ENCODE results near the gene DDIT4L. TPM values are rescaled to one million over a fixed set of nuclear protein-coding genes. Genes with fewer than 3 reads are reported as not detected.
A peak's percentile ranks its signal among the peaks of the same experiment; 100 is the strongest.
"Not testable (repeated sequence)": the region's sequence is repeated elsewhere in the genome, so short reads cannot be mapped to it uniquely, and the experiment has no call there.

DDIT4L gene
- total RNA-seq, 1 donor from 2014 or later, result 0.56 TPM

GRCh38 chr4:100147198-100147597, 43.1 kb downstream of the DDIT4L start:
- peak; percentile 5 for DNase-seq
- no peaks in the 10 kb centered on the region for H3K36me3 Mint-ChIP-seq (ENCODE audit: low read depth)
- H3K4me1 Mint-ChIP-seq, result peaks cover 2% of the 10 kb centered on the region
- H3K4me3 Mint-ChIP-seq, result no peak overlapping the region
- intact Hi-C loops (cut with micrococcal nuclease), result no loop called here
- no peaks in the 10 kb centered on the region for H3K9me3 Mint-ChIP-seq
- no peak overlapping the region for H3K27ac Mint-ChIP-seq
- H3K27me3 Mint-ChIP-seq, result no peaks in the 10 kb centered on the region

DNA sequence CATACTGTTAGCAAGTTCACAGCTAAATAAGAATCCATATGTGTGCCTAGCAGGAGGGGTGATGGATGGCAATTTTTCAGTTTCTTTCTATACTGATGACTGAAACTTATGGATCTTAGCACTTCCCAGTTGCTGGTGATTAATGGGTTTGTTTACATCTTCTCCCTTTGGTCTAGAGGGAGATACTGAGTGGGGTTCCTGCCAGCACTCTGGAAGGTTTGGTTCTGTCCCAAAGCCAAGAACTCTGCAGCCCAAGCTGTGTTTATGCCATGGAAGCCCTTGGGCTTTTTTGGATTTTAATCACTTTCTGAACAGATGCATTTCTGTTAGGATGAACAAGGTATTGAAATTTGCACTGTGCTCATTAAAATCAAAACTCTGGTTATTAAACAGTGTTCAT, 43.5 kb downstream of the DDIT4L start:
- peaks cover 2% of the 10 kb centered on the region for H3K27me3 Mint-ChIP-seq
- no peaks in the 10 kb centered on the region for H3K9me3 Mint-ChIP-seq
- H3K36me3 Mint-ChIP-seq (ENCODE audit: low read depth), result no peaks in the 10 kb centered on the region
- H3K27ac Mint-ChIP-seq, result no peak overlapping the region
- DNase-seq, result no peak
- H3K4me3 Mint-ChIP-seq, result no peak overlapping the region
- peaks cover 2% of the 10 kb centered on the region for H3K4me1 Mint-ChIP-seq
- intact Hi-C loops (cut with micrococcal nuclease), result no loop called here

- H3K36me3 Mint-ChIP-seq (ENCODE audit: low read depth); H3K27me3 Mint-ChIP-seq; DNase-seq; H3K4me3 Mint-ChIP-seq; intact Hi-C loops (cut with micrococcal nuclease); H3K9me3 Mint-ChIP-seq; H3K27ac Mint-ChIP-seq; H3K4me1 Mint-ChIP-seq: not testable (repeated sequence)
Measured at GRCh38 chr4:100137320-100137719, 52.9 kb downstream of the DDIT4L start.

Other genes with a start within 250 kb of the DDIT4L start
- 49.2 and 49.8 TPM in 2 replicates for gene DNAJB14, start 243.8 kb downstream of the DDIT4L start, total RNA-seq
- gene H2AZ1, start 240.2 kb downstream of the DDIT4L start, total RNA-seq, result 477 TPM in 2 replicates

Measured in activated CD4-positive, alpha-beta T cell treated with anti-CD3 and anti-CD28 coated beads, Interleukin-2, amount 10 ng/mL, durations not matched to agents 24 days and 14 days (primary cell).